ENCODE data around the gene BID. TPM values are rescaled to one million over a fixed set of nuclear protein-coding genes. Genes with fewer than 3 reads are reported as not detected.
A peak's percentile ranks its signal among the peaks of the same experiment; 100 is the strongest.

BID gene
- total and polyA plus RNA-seq, 2 of the 8 experiments (the other 6 are each of a cell fraction or from before 2014, with no cell fraction given): 39.3 to 114 TPM

DNA sequence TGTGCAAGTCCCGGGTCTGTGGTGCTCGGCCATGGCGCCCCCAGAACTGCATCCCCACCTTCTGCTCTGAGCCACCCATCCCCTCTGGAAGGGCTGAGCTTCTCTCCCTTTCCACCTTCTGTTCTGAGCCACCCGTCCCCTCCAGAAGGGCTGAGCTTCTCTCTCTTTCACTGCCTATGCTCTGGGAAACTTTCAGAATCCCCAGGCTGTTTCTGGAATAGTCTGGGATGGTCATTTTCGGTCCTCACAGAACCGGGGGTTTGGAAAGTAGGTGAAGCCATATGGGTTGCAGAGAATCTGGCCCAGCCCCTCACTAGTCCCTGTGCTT lies 3.4 kb upstream of the BID start:
- ChIA-PET POLR2A (ENCODE audit: partially characterized antibody) (interaction anchor here (1.0 to 1.3 kb wide), 2 partner anchors 10 to 219 kb away, joined by 3 read pairs; no protein-coding TSS in a partner anchor), CTCF (ENCODE audit: partially characterized antibody) (interaction anchor here (6.4 to 6.5 kb wide), 2 partner anchors 11 to 36 kb away, joined by 51 to 52 read pairs; no protein-coding TSS in a partner anchor)
- Histone ChIP-seq H4K8ac (ENCODE audit: extremely low read depth, insufficient read depth, low read length) (0 out of 2 replicates have a peak overlapping the region, but pooled peaks have one; percentile 0), H2AK5ac (ENCODE audit: low read depth, low read length) (no peak overlapping the region), H3K56ac (replicated peaks; ENCODE audit: insufficient read length, low read depth, low read length) (no peak overlapping the region), H3K79me1 (ENCODE audit: low read depth, low read length) (0 out of 2 replicates have a peak, but pooled peaks cover 2% of the 10 kb centered on the region), H3K23me2 (ENCODE audit: low read depth, low read length) (peaks cover 11% of the 10 kb centered on the region), H3K4me2 (ENCODE audit: insufficient read depth in 1 of 2, low read depth in 2 of 2, low read length in 2 of 2) (no peak overlapping the region), H3K9me3 (ENCODE audit: insufficient read depth in 2 of 2, low read depth in 1 of 2, low read length in 1 of 2) (no peaks in the 10 kb centered on the region), H2AFZ (ENCODE audit: low read length) (no peak overlapping the region), H2BK12ac (ENCODE audit: low read depth, low read length) (no peak overlapping the region), H2BK15ac (ENCODE audit: low read length) (no peak overlapping the region), H3K4ac (replicated peaks; ENCODE audit: insufficient read length, low read depth, low read length) (no peak overlapping the region), H2BK20ac (ENCODE audit: low read length) (no peak overlapping the region), H3K9ac (replicated peaks in 1 of 4; ENCODE audit: extremely low read depth in 1 of 4, low read depth in 3 of 4, low read length in 3 of 4) (no peak overlapping the region), H2BK120ac (replicated peaks; ENCODE audit: low read depth, low read length) (no peak overlapping the region), H4K91ac (replicated peaks; ENCODE audit: insufficient read length, low read length) (no peak overlapping the region), H2BK5ac (ENCODE audit: low read depth, low read length) (no peak overlapping the region), H4K5ac (ENCODE audit: insufficient read length, low read depth, low read length) (no peak overlapping the region), H3K4me3 (ENCODE audit: extremely low read depth in 1 of 4, insufficient read depth in 2 of 4, low read depth in 3 of 4, low read length in 4 of 4) (no peak overlapping the region), H3K4me1 (replicated peaks in 1 of 4; ENCODE audit: control insufficient read depth in 3 of 4, insufficient read depth in 4 of 4, low read length in 3 of 4) (peaks cover 0 to 21% (median 17%) of the 10 kb centered on the region in 4 experiments; a peak in 6 of 7 replicates), H3K14ac (ENCODE audit: insufficient read length) (no peak overlapping the region), H3K79me2 (ENCODE audit: control insufficient read depth in 1 of 2, insufficient read depth in 2 of 2, low read length in 2 of 2) (peaks cover 0 to 7% of the 10 kb centered on the region in 2 experiments; a peak in 1 of 4 replicates), H3K27ac (ENCODE audit: low read depth, low read length) (no peak overlapping the region), H3K27me3 (replicated peaks in 1 of 4; ENCODE audit: control insufficient read depth in 3 of 4, extremely low read depth in 1 of 4, insufficient read depth in 3 of 4, low read length in 3 of 4) (no peaks in the 10 kb centered on the region), H3K18ac (ENCODE audit: extremely low read depth, low read length) (no peak overlapping the region), H3K36me3 (ENCODE audit: control insufficient read depth in 2 of 4, insufficient read depth in 4 of 4, low read length in 3 of 4) (no peaks in the 10 kb centered on the region), H3K23ac (ENCODE audit: insufficient read length) (no peak overlapping the region), H4K20me1 (replicated peaks in 1 of 2; ENCODE audit: control insufficient read depth in 1 of 2, insufficient read depth in 2 of 2, low read length in 2 of 2) (no peaks in the 10 kb centered on the region)
- DNase-seq (ENCODE audit: low read depth in 1 of 2, low spot score in 2 of 2) (no peak), FAIRE-seq (no peak)
- 87% methylated on average over 6 of the region's 6 CpGs; no CpG with 5 or more reads in 1 of the 2 experiments for WGBS, 2 experiments (ENCODE audit: extremely low coverage in 1 of 2, insufficient coverage in 1 of 2, insufficient read length in 1 of 2, insufficient replicate concordance in 2 of 2, low coverage in 1 of 2, low lambda C conversion rate in 2 of 2, missing lambda C conversion rate in 1 of 2)
- TF ChIP-seq EZH2 (IDR thresholded peaks at IDR 0.05; ENCODE audit: low read depth, low read length, severe bottlenecking): no peak
- TF ChIP-seq CREB1 (IDR thresholded peaks at IDR 0.05): no peak
